ENCODE data around the gene CRTC1. TPM values are rescaled to one million over a fixed set of nuclear protein-coding genes. Genes with fewer than 3 reads are reported as not detected.

CRTC1 gene
- total and polyA plus RNA-seq, 9 of the 15 experiments (the other 6 are each of a cell fraction or from before 2014, with no cell fraction given): 0.25 to 3.8 (median 1.2) TPM; not detected in 2

GRCh38 chr19:18669883-18670282 is 13.6 kb upstream of the CRTC1 start (continued):
- TF ChIP-seq ZNF277 (CRISPR knock-in tag; IDR thresholded peaks at IDR 0.05; ENCODE audit: borderline replicate concordance) (no peak), RREB1 (CRISPR knock-in tag; IDR thresholded peaks at IDR 0.05) (no peak), ZNF174 (CRISPR knock-in tag; IDR thresholded peaks at IDR 0.05) (no peak), HNRNPLL (IDR thresholded peaks at IDR 0.05; ENCODE audit: low read depth, low read length, poor library complexity, severe bottlenecking) (no peak), ZSCAN32 (CRISPR knock-in tag; IDR thresholded peaks at IDR 0.05) (no peak), GATAD2B (IDR thresholded peaks at IDR 0.05; ENCODE audit: borderline replicate concordance) (no peak), HDAC6 (IDR thresholded peaks at IDR 0.05; ENCODE audit: low read depth, low read length) (no peak), MTA1 (IDR thresholded peaks at IDR 0.05; ENCODE audit: borderline replicate concordance) (no peak), ZNF584 (CRISPR knock-in tag; IDR thresholded peaks at IDR 0.05; ENCODE audit: low read depth) (no peak)

All from K562 (cell line).